A673 (cell line): ENCODE results near the gene UBTD1. TPM values are rescaled to one million over a fixed set of nuclear protein-coding genes. Genes with fewer than 3 reads are reported as not detected.
"Not testable (repeated sequence)": the region's sequence is repeated elsewhere in the genome, so short reads cannot be mapped to it uniquely, and the experiment has no call there.

Experiments
- BruUV-seq: library from RNA; stranded (reverse); fragments of 400-500 nt; replicated peaks from 2 replicates; lab custom pipeline; 2021; lab: Mats Ljungman, UMichigan
- CTCF ChIA-PET: fragments of 300-600 bp; sonication (Branson Sonifier 250); formaldehyde crosslinking; loops from one replicate; lab custom pipeline; 2022; ENCODE audit warnings: antibody characterized with exemption; lab: Charles Lee
- POLR2A ChIA-PET: fragments of 300-600 bp; sonication (Branson Sonifier 250); formaldehyde crosslinking; loops from one replicate; lab custom pipeline; 2022; ENCODE audit warnings: antibody characterized with exemption; ENCODE audit not compliant: low non-redundant PET; lab: Charles Lee
- DNase-seq: peaks from one replicate; pipeline ENCODE4 v3.0.0-alpha.2; 2015; ENCODE audit warnings: low spot score
- H3K27ac ChIP-seq: fragments of 200-600 bp; sonication (generic); 2 replicates; pipeline ENCODE4 v1.5.1; 2016; ENCODE audit warnings: mixed run types, low read depth, mild to moderate bottlenecking, mixed read lengths, antibody characterized with exemption, low read length; ENCODE audit not compliant: poor library complexity, severe bottlenecking
- H3K27me3 ChIP-seq: fragments of 200-600 bp; sonication (generic); replicated peaks from 2 replicates; pipeline ENCODE4 v1.6.1; 2017; ENCODE audit warnings: mixed run types, low read depth, mild to moderate bottlenecking, mixed read lengths, antibody characterized with exemption, low read length; ENCODE audit not compliant: insufficient read depth, poor library complexity
- H3K36me3 ChIP-seq: fragments of 200-600 bp; sonication (generic); 2 replicates; pipeline ENCODE4 v1.6.1; 2016; ENCODE audit warnings: mixed run types, mild to moderate bottlenecking, mixed read lengths, antibody characterized with exemption, low read length; ENCODE audit not compliant: insufficient read depth, poor library complexity, severe bottlenecking
- H3K4me1 ChIP-seq: fragments of 200-600 bp; sonication (generic); 2 replicates; pipeline ENCODE4 v1.6.1; 2017; ENCODE audit warnings: mixed run types, mild to moderate bottlenecking, mixed read lengths, antibody characterized with exemption, low read length; ENCODE audit not compliant: insufficient read depth, poor library complexity, severe bottlenecking
- H3K4me3 ChIP-seq: fragments of 200-600 bp; sonication (generic); 2 replicates; pipeline ENCODE4 v1.5.1; 2016; ENCODE audit warnings: low read depth, mixed run types, mild to moderate bottlenecking, mixed read lengths, low read length; ENCODE audit not compliant: poor library complexity, severe bottlenecking
- H3K9me3 ChIP-seq: fragments of 200-600 bp; sonication (generic); 2 replicates; pipeline ENCODE4 v1.6.1; 2016; ENCODE audit warnings: mixed run types, low read depth, mild to moderate bottlenecking, mixed read lengths, antibody characterized with exemption, low read length; ENCODE audit not compliant: poor library complexity, severe bottlenecking
- CTCF ChIP-seq: fragments of 300-800, 200-600 bp; sonication (generic); conservative IDR thresholded peaks from 2 replicates; pipeline ENCODE4 v1.5.1; 2017; ENCODE audit warnings: low read depth, mild to moderate bottlenecking, antibody characterized with exemption, low read length, moderate library complexity, mixed read lengths
- EZH2 ChIP-seq: fragments of 200-600 bp; sonication (generic); IDR thresholded peaks from 2 replicates; pipeline ENCODE4 v1.6.1; 2017; ENCODE audit warnings: borderline replicate concordance, low read depth, mild to moderate bottlenecking, mixed read lengths, antibody characterized with exemption, low read length; ENCODE audit not compliant: poor library complexity, severe bottlenecking
- intact Hi-C: fragments of 100-400 bp; cut with micrococcal nuclease; formaldehyde crosslinking; loops from one replicate; pipeline ENCODE4 v1.10.0; 2022; ENCODE audit not compliant: unreplicated experiment
- total RNA-seq: library from RNA; stranded (reverse); gene quantifications from 2 replicates; pipeline ENCODE4 v1.2.3, GENCODE V29; 2021

The UBTD1 gene
- total RNA-seq, 1 experiment from 2014 or later = 3.1 TPM

DNA sequence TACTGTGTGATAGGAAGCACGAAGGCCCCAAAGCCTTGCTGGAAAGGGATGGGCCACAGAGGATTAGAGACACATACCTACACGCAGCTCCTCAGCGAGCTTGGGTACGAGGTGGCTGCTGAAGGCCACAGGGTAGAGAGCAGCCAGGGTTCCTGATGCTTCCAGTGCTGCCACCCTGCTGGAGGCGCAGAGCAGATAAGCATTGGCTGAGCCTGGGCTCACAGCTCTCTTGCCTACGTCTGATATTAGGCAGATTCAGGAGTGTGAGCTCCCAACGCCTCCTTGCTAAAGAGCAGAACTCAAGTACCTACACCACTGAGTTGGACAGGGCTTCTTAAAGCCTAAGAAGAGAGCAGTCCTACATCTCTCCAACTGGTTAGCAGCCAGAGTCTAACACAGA, 32.7 kb upstream of the UBTD1 start:
- TF ChIP-seq EZH2 (no peak), CTCF (no peak)
- Histone ChIP-seq H3K4me1 (no peaks in the 10 kb centered on the region), H3K36me3 (peaks cover 90% of the 10 kb centered on the region), H3K9me3 (no peaks in the 10 kb centered on the region), H3K27ac (no peak overlapping the region), H3K27me3 (no peaks in the 10 kb centered on the region), H3K4me3 (no peak overlapping the region)
- no TSS peak for BruUV-seq
- intact Hi-C loops = no loop called here
- ChIA-PET POLR2A (interaction anchor here (0.5 to 1.0 kb wide), 2 partner anchors 8 to 1580 kb away, joined by 8 to 12 read pairs; no protein-coding TSS in a partner anchor), CTCF (no interaction called here)
- DNase-seq = no peak

DNA sequence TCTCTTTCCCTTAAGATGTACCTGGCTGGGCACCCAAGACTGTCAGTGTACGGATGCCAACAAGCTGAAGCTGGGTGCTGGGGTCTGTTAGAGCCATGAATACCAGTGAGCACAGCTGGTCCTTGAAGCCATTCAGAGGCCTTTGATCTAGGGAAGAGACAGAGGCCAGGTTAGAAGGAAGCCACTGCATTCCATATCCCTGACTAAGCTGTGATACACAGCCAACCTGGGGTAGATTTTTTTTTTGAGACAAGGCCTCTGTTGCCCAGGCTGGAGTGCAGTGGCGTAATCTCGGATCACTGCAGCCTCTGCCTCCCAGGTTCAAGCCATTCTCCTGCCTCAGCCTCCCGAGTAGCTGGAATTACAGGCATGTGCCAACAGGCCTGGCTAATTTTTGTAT, 32.0 kb upstream of the UBTD1 start:
- ChIA-PET POLR2A (interaction anchor here (0.5 kb wide), 1 partner anchor 1580 kb away, joined by 8 read pairs; no protein-coding TSS in a partner anchor), CTCF (no interaction called here)
- peaks cover 83% of the 10 kb centered on the region for H3K36me3 ChIP-seq
- H3K9me3 ChIP-seq = no peaks in the 10 kb centered on the region
- TF ChIP-seq EZH2 (no peak), CTCF (no peak)
- BruUV-seq = no TSS peak
- intact Hi-C loops = no loop called here
- no peak overlapping the region for H3K27ac ChIP-seq
- no peak overlapping the region for H3K4me3 ChIP-seq
- no peaks in the 10 kb centered on the region for H3K4me1 ChIP-seq
- no peaks in the 10 kb centered on the region for H3K27me3 ChIP-seq
- DNase-seq = no peak

- Histone ChIP-seq H3K27ac (no peak overlapping the region), H3K4me1 (no peaks in the 10 kb centered on the region), H3K4me3 (no peak overlapping the region), H3K9me3 (no peaks in the 10 kb centered on the region), H3K27me3 (no peaks in the 10 kb centered on the region), H3K36me3 (peaks cover 69% of the 10 kb centered on the region)
- intact Hi-C loops = no loop called here
- BruUV-seq = no TSS peak
- ChIA-PET CTCF (interaction anchor here (0.5 kb wide), 1 partner anchor 161 kb away, joined by 5 read pairs; no protein-coding TSS in a partner anchor), POLR2A (no interaction called here)
- TF ChIP-seq CTCF = no peak
- no peak for TF ChIP-seq EZH2
- no peak for DNase-seq
These were observed 30.6 kb upstream of the UBTD1 start for GRCh38 chr10:97468162-97468561.

GRCh38 chr10:97468781-97469180, 29.9 kb upstream of the UBTD1 start:
- peaks cover 69% of the 10 kb centered on the region for H3K36me3 ChIP-seq
- CTCF ChIA-PET, intact Hi-C loops: not testable (repeated sequence)

More at GRCh38 chr10:97468781-97469180, 29.9 kb upstream of the UBTD1 start:
- H3K27me3 ChIP-seq, BruUV-seq, DNase-seq, H3K9me3 ChIP-seq, POLR2A ChIA-PET, H3K4me3 ChIP-seq, H3K4me1 ChIP-seq, H3K27ac ChIP-seq: not testable (repeated sequence)
